DND-41 (cell line): ENCODE measurements around the gene NELL2.

Source experiments
- CTCF ChIP-seq: IDR thresholded peaks from 2 replicates; pipeline ENCODE4 v1.5.1; 2012; ENCODE audit warnings: borderline replicate concordance, low read length, moderate library complexity, mild to moderate bottlenecking; ENCODE audit not compliant: poor library complexity, severe bottlenecking; ENCODE audit errors: extremely low read depth
- EZH2 ChIP-seq: IDR thresholded peaks from 3 replicates; pipeline ENCODE4 v1.6.1; 2012; ENCODE audit warnings: borderline replicate concordance, low read depth, mild to moderate bottlenecking, moderate library complexity, low read length, inconsistent platforms; ENCODE audit not compliant: severe bottlenecking

- TF ChIP-seq CTCF, result no peak
- TF ChIP-seq EZH2, result no peak
Observed at GRCh38 chr12:44490181-44490580, 385.9 kb downstream of the NELL2 start.
